Measurements from ENCODE around the gene ATN1. TPM values are rescaled to one million over a fixed set of nuclear protein-coding genes. Genes with fewer than 3 reads are reported as not detected.

The ATN1 gene
- total and polyA plus RNA-seq, 11 donors = 38.4 to 82.9 (median 65.6) TPM

- peak overlapping the region in 11 of 12 donors; percentile 52 to 86 (median 77) for H3K4me3 ChIP-seq
- H3K9me3 ChIP-seq = no peaks in the 10 kb centered on the region
- peaks cover 1 to 64% (median 40%) of the 10 kb centered on the region in 12 donors for H3K4me1 ChIP-seq
- H3K27ac ChIP-seq = peak overlapping the region; percentile 91 to 100 (median 98)
- ATAC-seq = peak; percentile 46 to 71 (median 56)
- intact Hi-C loops (cut with DNase I) = loop anchor here in 5 of 10 donors (5.0 to 10.0 kb wide), 4 partner anchors 149 to 164 kb away; partner anchors contain the start of genes C1R (in 4 of the 5) and C1RL (in 2 of the 5)
- H3K27me3 ChIP-seq = no peaks in the 10 kb centered on the region
- WGBS, 4 donors = 0 to 1% (median 1%) methylated on average over 13 of the region's 13 CpGs
- TF ChIP-seq, protein P1, sequence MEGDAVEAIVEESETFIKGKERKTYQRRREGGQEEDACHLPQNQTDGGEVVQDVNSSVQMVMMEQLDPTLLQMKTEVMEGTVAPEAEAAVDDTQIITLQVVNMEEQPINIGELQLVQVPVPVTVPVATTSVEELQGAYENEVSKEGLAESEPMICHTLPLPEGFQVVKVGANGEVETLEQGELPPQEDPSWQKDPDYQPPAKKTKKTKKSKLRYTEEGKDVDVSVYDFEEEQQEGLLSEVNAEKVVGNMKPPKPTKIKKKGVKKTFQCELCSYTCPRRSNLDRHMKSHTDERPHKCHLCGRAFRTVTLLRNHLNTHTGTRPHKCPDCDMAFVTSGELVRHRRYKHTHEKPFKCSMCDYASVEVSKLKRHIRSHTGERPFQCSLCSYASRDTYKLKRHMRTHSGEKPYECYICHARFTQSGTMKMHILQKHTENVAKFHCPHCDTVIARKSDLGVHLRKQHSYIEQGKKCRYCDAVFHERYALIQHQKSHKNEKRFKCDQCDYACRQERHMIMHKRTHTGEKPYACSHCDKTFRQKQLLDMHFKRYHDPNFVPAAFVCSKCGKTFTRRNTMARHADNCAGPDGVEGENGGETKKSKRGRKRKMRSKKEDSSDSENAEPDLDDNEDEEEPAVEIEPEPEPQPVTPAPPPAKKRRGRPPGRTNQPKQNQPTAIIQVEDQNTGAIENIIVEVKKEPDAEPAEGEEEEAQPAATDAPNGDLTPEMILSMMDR (IDR thresholded peaks at IDR 0.05) = no peak
- TF ChIP-seq POLR2A (IDR thresholded peaks at IDR 0.05) = peak in 1 of 2 donors; percentile 57
- peaks cover 0 to 49% (median 35%) of the 10 kb centered on the region in 9 donors for H3K36me3 ChIP-seq
- DNase-seq = peak; percentile 77 to 89 (median 88)
Observed at GRCh38 chr12:6943389-6943721, 15.6 kb downstream of the ATN1 start.

- peak in 1 of 2 donors; percentile 35 for TF ChIP-seq POLR2A (IDR thresholded peaks at IDR 0.05)
- TF ChIP-seq, protein P1 (IDR thresholded peaks at IDR 0.05) = no peak
- intact Hi-C loops (cut with DNase I) = loop anchor here (1.0 to 10.0 kb wide), 14 partner anchors 17 to 165 kb away; partner anchors contain the start of genes C1R (in 5 of the 10), C1RL (in 3 of the 10) and LPCAT3 (in 1 of the 10)
- Histone ChIP-seq H3K9me3 (no peaks in the 10 kb centered on the region), H3K27me3 (no peaks in the 10 kb centered on the region), H3K27ac (peak within 1 kb of the TSS; percentile 91 to 100 (median 98)), H3K4me3 (peak within 1 kb of the TSS; percentile 52 to 86 (median 78)), H3K36me3 (peaks cover 0 to 48% (median 35%) of the 10 kb centered on the region in 9 donors), H3K4me1 (peaks cover 0 to 59% (median 35%) of the 10 kb centered on the region in 12 donors)
- DNase-seq (peak; percentile 82 to 87 (median 85)), ATAC-seq (peak; percentile 59 to 79 (median 67))
- WGBS, 4 donors = 0 to 1% (median 1%) methylated on average over 30 to 31 of the region's 31 CpGs
Observed at GRCh38 chr12:6943722-6944380, 16.1 kb downstream of the ATN1 start, which contains the start of the genes C12orf57 and RNU7-1. Gene C12orf57, plus strand, starts transcription at chr12:6944022. Its CDS starts 100 bp downstream, at chr12:6944122. Gene RNU7-1, plus strand, starts transcription at chr12:6943816.

GRCh38 chr12:6944381-6945186 is 16.8 kb downstream of the ATN1 start:
- TF ChIP-seq, protein P1 (IDR thresholded peaks at IDR 0.05) = peak; percentile 68 to 96 (median 86)
- TF ChIP-seq POLR2A (IDR thresholded peaks at IDR 0.05) = peak in 1 of 2 donors; percentile 28
- Histone ChIP-seq H3K4me1 (peaks cover 0 to 64% (median 30%) of the 10 kb centered on the region in 12 donors), H3K27me3 (no peaks in the 10 kb centered on the region), H3K9me3 (no peaks in the 10 kb centered on the region), H3K4me3 (peak overlapping the region; percentile 52 to 86 (median 78)), H3K27ac (peak overlapping the region; percentile 91 to 100 (median 98)), H3K36me3 (peaks cover 0 to 42% (median 32%) of the 10 kb centered on the region in 9 donors)
- WGBS, 4 donors = 2 to 3% (median 3%) methylated on average over 45 to 48 of the region's 48 CpGs
- DNase-seq = peak; percentile 94 to 96 (median 95)
- ATAC-seq = peak; percentile 70 to 78 (median 72)
- intact Hi-C loops (cut with DNase I) = loop anchor here (1.0 to 10.0 kb wide), 15 partner anchors 17 to 168 kb away; partner anchors contain the start of genes C1R (in 7 of the 10), C1RL (in 3 of the 10) and LPCAT3 (in 1 of the 10)

All from heart left ventricle (tissue), 16 donors.